ENCODE results near the gene CD74.

The CD74 gene

DNA sequence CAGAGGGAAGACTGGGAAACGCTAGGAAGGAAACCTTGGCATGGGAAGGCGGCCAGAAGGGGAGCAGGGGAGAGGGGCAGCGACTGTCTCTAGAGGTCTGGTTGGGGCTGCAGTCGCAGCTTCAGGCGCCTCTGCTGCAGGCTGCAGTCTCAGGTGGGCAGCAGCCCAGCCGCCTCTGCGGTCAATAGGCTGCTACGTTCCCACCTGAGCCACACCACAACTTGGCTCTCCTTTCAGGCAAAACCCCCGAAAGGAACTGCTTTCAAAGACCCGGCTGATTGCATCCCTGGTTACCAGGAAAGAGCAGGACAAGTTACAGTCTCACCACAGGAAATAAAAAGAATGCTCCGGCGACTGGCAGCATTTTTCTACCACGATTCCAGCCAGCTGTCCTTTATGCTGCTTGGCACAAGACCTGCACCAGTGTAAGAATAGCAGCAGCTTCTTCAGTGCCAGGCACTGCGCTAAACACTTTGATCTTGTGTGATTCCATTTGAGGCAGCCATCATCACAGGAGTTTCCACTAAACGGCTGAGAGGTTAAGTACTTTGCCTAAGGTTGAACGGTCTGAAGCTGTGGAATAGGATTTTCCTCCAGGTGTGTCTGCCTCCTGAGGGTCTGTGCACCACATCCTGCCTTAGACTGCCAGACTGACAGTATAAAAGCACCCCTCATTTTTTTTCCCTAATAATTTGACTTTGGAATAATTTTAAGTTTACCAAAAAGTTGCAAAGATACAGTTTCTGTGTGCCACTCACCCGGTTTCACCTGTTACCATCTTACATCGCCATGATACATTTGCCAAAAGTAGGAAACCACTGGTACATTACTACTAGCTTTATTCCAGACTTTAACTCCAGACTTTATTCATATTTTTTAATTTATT is 29.3 kb upstream of the CD74 start:
- TF ChIP-seq, protein P1, sequence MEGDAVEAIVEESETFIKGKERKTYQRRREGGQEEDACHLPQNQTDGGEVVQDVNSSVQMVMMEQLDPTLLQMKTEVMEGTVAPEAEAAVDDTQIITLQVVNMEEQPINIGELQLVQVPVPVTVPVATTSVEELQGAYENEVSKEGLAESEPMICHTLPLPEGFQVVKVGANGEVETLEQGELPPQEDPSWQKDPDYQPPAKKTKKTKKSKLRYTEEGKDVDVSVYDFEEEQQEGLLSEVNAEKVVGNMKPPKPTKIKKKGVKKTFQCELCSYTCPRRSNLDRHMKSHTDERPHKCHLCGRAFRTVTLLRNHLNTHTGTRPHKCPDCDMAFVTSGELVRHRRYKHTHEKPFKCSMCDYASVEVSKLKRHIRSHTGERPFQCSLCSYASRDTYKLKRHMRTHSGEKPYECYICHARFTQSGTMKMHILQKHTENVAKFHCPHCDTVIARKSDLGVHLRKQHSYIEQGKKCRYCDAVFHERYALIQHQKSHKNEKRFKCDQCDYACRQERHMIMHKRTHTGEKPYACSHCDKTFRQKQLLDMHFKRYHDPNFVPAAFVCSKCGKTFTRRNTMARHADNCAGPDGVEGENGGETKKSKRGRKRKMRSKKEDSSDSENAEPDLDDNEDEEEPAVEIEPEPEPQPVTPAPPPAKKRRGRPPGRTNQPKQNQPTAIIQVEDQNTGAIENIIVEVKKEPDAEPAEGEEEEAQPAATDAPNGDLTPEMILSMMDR (conservative IDR thresholded peaks at IDR 0.05; ENCODE audit: low read length): no peak
- DNase-seq (ENCODE audit: low read depth): peak; percentile 42
- no peak overlapping the region for H3K4me3 ChIP-seq (ENCODE audit: low read length)

DNA sequence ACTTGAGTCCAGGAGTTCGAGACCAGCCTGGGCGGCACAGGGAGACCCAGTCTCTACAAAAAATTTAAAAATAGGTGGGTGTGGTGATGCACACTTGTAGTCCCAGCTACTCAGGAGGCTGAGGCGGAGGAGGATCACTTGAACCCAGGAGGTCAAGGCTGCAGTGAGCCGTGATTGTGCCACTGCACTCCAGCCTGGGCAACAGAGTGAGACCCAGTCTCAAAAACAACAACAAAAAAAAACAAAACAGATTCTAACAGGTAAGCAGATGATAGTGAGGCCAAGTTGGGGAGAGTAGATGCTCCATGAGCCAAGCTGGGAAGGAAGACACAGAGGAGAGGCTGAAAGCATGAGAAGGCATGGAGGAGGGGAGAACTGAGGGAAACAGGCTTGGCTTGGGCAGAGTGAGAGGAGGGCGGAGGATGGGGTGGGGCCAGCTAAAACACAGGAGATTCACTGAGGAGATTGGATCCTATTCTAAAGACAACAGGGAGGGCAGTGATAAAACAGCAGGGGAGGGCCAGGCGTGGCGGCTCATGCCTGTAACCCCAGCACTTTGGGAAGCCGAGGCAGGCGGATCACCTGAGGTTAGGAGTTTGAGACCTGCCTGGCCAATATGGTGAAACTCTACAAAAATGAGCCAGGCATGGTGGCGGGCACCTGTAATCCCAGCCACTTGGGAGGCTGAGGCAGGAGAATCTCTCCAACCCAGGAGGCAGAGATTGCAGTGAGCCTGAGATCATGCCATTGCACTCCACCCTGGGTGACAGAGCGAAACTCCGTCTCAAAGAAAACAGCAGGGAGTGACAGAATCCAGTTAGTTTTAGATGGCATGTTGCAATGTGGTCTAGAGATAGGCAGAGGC is 28.5 kb upstream of the CD74 start:
- no peak overlapping the region for H3K4me3 ChIP-seq (ENCODE audit: low read length)
- no peak for DNase-seq (ENCODE audit: low read depth)
- TF ChIP-seq, protein P1 (conservative IDR thresholded peaks at IDR 0.05; ENCODE audit: low read length): no peak

DNA sequence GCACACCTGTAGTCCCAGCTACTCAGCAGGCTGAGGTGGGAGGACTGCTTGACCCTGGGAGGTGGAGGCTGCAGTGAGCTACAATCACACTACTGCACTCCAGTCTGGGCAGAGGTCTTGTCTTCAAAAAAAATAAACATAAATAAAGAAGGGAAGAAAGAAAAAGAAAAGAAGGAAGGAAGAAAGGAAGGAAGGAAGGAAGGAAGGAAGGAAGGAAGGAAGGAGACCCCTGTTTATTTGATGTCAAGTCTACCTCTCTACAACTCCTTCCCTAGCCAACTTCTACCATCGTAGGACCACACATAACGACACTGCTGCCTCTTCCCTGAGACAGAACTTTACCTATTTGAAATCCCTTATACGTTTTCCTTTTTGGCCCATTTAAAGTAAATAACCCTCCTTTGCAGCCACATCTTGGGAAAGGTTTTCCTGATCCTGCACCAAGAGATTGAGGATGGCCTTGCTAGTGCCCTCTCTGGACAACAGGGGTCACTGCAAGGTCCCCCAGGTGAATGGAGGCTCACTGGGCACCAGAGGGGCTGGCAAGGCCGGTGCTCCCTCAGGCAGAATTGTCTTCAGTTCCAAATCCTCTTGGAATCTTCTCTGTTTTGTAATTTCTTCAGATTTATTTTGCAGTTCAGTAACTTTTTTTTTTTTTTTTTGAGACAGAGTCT is 26.3 kb upstream of the CD74 start:
- peak; percentile 37 for DNase-seq (ENCODE audit: low read depth)
- TF ChIP-seq, protein P1 (conservative IDR thresholded peaks at IDR 0.05; ENCODE audit: low read length): peak; percentile 64
- H3K4me3 ChIP-seq (ENCODE audit: low read length): no peak overlapping the region

DNA sequence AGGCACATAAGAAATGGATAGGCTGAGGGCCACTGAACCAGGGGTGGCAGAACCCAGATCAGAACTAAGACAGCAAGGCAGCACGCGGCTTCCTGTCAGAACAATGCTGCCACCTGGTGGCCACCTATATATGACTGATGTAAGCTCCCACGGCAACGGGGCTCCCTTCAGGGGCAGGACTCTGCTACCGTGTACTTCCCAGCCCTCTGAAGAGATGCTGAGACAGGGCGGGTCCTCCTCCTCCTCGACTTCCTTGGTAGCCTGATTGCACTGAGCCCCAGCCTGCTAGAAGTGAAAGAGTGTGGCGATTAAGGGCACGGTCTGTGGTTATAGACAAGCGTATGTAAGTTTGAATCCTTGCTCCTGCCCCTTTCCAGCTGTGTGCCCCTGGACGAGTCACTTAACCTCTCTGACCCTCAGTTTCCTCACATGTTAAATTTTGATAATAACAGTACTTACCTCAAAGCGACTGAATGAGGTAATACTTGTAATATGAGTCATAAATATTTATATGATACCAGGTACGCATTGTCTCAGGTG is 23.5 kb upstream of the CD74 start:
- TF ChIP-seq, protein P1 (conservative IDR thresholded peaks at IDR 0.05; ENCODE audit: low read length): peak; percentile 81
- DNase-seq (ENCODE audit: low read depth): peak; percentile 85
- H3K4me3 ChIP-seq (ENCODE audit: low read length): no peak overlapping the region

DNA sequence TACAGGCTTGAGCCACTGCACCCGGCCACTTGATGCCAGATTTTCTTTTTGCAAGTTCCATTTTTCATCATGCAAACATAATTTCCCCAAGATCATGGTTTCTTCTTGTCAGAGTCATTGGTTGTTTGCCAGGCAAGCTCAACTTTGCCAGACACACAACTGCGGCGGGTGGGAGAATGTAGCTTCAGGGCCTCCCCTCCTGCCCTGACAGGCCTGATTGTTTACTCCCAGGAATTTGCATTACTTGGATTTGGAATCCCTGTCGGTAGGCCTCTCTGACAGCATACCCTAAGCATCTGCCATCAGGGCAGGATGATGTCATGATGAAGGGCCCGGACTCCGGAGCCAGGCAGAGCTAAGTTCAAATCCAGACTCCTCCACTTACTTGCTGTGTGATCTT is 21.8 kb upstream of the CD74 start:
- DNase-seq (ENCODE audit: low read depth): peak; percentile 86
- TF ChIP-seq, protein P1 (conservative IDR thresholded peaks at IDR 0.05; ENCODE audit: low read length): no peak
- H3K4me3 ChIP-seq (ENCODE audit: low read length): no peak overlapping the region

DNA sequence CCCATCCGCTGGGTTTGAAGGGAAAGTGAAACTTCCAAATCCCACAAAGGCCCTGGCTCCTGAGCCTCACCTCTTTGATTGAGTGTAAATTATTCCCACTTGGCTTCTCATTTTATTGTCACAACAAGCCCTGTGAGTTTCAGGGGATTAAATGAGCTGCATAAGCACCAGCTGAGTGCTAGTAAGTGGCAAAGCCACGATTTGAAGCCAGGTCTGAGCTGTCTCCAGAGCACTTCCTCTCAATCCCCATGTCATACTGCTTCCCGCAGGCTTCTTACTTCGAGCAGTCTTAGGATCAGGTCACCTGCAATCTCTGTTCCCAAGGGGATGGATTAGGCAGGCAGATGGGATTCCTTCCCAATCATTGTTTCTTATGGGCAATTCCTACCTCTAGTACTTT is 18.9 kb upstream of the CD74 start:
- H3K4me3 ChIP-seq (ENCODE audit: low read length): no peak overlapping the region
- TF ChIP-seq, protein P1 (conservative IDR thresholded peaks at IDR 0.05; ENCODE audit: low read length): no peak
- no peak for DNase-seq (ENCODE audit: low read depth)

Measured in AG10803 (cell line).